ENCODE data around the gene PLEKHS1.
"Not testable (repeated sequence)": the region's sequence is repeated elsewhere in the genome, so short reads cannot be mapped to it uniquely, and the experiment has no call there.

Gene PLEKHS1

DNA sequence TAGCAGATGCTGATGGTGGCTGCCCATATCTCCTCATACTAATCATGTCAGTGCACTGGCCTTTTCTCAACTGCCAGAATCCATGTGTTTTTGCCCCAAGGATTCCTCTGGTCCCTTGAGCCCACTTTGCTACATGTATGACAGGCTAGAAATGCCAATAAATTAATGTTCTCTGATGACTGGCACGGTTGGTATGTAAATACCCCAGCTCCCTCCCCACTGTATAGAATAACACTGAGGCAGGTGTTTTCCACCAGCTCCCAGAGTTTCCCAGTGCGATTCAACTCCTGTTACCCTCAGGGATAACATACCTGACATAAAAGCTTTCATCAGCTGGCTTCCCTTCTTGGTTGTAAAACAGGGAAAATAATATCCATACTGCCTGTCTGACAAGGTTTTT is 9.0 kb upstream of the PLEKHS1 start:
- no peak for DNase-seq

DNA sequence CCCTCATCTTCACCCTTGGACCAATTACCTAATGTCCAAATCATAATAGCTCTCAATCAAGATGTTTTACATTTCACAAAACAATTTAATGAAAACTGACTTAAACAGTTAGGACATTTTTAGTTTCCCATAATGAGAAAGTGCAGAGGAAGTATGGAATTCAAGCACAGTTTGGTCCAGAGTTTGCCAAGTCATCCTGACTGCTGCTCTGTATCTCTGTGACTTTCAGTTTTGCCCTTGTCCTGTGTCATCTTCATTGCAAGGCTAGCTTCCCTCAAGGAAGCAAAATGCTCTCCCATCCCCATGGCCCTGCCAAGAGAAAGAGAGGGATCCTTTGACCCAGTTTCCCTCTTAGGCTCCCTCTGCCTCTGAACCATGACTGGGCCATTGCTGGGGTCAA is 7.9 kb upstream of the PLEKHS1 start:
- DNase-seq: no peak

DNA sequence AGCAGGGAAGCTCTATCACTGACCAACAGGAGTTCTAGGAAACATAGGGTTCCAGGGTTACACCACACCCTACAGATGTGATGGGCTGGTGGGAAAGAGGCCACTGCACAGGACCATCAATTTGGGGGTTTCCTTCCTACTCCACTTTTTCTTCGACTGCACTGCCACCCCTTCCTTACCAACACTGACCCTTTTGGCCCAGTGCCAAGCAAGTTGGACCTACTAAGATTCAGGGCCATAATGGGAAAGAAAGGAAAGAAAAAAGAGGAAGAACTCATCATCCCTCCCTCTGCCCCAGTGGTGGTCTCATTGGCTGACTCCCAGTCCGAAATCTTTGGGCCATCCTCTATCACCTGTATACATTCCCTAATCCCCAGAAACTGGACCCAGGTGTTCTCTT is 6.1 kb upstream of the PLEKHS1 start:
- DNase-seq: no peak

DNA sequence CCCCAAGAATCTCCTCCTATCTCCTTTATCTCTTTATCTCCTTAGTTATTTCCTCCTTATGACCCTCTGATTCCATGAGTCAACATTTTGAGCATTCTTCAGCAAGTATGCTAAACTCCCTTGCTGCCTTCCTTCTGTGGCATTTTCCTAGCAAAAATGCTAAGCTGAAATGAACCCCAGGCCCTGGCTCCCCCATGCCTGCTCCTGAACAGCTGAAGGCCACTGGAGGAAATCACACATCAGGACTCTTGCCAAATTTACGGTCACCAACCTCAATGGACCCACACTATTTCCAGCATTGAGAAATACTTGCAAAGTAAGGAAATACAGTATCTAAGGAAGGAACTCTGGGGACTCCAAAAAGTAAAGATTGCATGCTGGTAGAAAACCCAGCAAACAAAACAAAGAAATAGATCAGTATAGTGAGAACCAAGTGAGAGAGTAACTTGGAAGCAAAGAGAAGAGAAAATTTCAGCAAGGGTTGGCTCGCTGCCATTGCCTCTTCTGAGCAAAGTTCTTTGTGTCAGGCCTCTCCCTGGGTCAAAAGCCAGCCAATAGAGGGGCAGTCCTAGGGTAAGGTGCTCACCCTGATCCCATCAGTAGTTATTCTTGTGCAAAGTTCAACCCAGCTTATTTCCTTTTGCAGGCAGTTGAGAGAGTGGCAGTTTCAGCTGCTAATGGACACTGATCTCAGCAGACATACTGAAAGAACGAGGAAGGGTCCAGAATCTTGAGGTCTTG is 5.1 kb upstream of the PLEKHS1 start:
- no peak for DNase-seq

DNA sequence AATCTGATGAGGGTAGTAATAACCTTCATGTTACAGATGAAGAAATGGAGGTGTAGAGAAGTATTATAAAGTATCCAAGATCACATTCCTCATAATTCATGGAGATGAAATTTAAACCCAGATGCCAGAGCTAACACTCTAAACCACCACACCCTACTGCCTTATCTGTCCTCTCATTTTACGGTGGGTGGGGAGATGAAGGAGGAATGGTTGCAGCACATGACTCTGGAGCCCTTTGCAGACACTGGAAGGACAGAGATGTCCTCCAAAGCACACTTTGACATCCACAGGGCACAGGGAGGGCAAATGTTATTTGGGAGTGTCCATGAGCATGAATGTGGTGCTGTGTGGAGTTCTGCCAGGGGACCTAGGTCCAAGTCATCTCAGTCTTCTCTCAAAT is 1.1 kb downstream of the PLEKHS1 start:
- DNase-seq: no peak

- DNase-seq: no peak
Measured at GRCh38 chr10:113753020-113753692, 1.7 kb downstream of the PLEKHS1 start.

DNA sequence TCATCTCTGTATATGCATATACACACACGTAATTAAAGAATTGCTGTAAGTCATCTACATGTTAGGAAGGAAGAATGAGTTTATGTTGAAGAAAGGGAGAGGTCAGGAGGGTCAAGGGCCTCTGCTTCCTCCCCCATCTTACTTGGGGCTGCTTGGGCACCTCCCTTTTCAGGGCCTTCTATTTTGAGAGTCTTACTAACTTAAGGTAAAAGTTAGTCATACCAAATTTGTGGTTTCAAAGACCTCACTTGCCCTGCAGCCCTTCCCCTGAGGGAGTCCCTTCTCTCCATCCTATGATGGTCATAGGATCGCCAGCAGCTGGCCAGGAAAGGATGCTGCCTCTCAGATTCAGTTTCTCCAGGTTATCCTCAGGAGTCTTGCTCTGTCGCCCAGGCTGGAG is 2.6 kb downstream of the PLEKHS1 start:
- no peak for DNase-seq

DNA sequence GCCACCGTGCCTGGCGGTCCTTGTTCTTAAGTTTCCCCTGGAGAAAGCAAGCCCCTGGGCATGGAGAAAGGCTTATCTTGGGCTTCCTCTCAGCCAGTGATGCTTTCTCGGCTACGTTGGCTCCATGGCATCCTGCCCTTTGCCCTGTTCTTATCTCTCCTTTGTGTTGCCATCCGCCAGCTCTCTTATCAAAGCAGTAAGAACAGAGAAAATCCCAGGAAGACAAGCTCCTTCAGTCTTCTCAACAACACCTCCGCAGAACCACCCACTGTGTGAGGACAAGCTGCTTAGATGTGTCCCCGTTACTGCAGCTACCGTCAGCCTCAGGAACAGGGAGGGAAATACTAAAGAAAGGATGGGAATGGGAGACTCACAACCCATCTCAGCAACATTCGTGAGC is 3.3 kb downstream of the PLEKHS1 start:
- DNase-seq: no peak

GRCh38 chr10:113756940-113757543 is 5.6 kb downstream of the PLEKHS1 start:
- DNase-seq: no peak

GRCh38 chr10:113762083-113762482 is 10.6 kb downstream of the PLEKHS1 start:
- DNase-seq: no peak

DNA sequence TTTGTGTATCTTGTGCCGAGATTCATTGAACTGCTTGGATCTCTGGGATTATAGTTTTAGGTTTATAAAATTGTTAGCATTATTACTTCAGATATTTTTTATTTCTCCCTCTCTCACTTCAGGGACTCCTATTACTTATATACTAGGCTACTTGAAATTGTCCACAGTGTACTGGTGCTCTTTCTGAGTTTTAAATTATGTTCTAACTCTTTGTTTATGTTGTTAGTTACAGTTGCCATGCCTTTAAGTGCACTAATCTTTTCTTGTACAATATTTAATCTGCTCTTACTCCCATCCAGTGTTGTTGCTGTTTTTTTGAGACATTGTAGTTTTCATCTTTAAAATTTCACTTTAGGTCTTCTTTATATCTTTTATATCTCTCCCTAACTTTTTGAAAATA is 13.1 kb downstream of the PLEKHS1 start:
- no peak for DNase-seq

GRCh38 chr10:113765910-113766309 is 14.4 kb downstream of the PLEKHS1 start:
- DNase-seq: no peak

- DNase-seq: no peak
Measured at GRCh38 chr10:113767222-113767621, 15.7 kb downstream of the PLEKHS1 start.

GRCh38 chr10:113770346-113770745 is 18.9 kb downstream of the PLEKHS1 start:
- no peak for DNase-seq

DNA sequence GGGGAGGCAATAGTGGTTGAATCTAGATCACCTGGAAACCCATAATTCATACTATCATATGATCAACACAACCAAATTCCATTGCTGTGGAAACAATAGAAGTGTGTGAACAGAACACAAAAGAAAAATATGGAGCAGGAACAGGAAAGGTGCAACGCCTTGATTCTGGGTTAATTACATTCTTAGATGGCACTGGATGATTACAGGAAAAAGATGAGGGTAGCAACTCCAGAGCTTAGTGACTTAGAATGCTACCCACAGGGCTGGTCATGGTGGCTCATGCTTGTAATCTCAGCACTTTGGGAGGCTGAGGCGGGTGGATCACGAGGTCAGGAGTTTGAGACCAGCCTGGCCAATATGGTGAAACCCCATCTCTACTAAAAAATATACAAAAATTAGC is 19.6 kb downstream of the PLEKHS1 start:
- not testable (repeated sequence) for DNase-seq

DNA sequence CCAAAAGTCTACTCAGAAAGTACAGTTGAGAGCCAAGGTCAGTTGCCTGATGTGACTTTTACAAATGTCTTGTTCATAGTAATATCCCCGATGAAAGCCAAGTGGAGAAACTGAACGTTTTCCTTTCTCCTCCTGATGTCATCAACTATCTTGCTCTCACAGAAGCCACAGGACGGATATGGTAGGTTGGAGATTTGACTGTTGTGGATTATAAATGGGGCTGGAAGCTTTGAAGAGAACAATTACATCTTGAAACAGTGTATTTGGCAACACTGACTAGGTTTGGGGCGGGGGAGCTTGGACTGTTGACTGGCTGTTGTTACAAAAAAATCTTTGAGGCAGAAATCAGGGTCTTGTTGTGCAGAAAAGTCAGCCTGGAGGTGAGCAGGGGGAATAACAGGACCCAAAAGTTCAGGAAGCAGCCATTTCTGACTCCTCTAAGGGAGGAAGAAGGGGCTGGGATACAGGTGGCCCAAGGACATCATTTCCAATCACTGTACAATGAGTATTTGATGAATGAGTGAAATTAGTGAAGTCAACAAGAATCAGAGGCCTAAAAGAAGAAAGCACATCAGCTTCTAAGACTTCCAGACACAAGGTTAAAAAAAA is 24.3 kb downstream of the PLEKHS1 start:
- no peak for DNase-seq

DNA sequence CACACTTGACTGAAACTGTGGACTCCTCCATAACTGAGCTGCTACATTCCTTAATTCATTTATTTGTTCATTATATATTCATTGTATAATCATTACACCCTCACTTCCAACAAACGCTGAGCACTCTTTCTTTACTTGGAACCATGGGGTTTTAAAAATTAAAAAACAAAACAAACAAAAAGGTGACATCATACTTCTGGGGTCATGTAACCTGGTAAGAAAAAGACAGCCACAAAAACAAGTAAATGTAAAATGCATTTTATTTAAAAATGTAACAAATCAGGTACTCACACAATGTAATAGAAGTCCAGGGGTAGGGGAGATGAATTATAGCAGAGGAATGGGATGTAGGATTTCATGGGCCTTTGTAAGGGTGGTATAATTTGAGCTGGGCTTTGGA is 25.1 kb downstream of the PLEKHS1 start:
- no peak for DNase-seq

DNA sequence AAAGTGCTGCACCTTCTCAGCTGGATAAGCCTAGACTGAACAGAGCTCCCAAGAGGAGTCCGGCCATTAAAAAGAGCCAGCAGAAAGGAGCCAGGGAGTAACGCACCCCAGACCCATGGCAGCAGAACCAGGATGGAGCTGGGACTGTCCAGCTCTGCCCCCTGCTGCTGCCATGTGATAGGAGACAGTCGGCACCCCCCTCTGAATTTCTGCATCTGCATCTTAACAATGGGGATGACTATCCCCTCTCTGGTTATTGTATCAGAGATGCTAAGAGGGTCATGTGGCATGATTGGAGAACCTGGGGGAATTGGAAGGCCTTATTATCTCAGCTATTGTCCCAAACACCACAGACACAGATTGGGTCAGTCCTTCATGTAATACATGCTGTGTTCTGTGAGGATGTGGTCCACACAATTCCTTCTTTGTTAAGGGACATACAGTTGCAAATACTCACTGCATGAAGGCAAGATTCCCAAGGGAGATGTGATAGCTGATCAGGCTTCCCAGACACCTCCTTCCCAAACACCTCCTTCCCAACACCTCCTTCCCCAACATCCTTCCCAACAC is 29.3 kb downstream of the PLEKHS1 start:
- DNase-seq: no peak

GRCh38 chr10:113782367-113782766 is 30.9 kb downstream of the PLEKHS1 start:
- no peak for DNase-seq

- no peak for DNase-seq
Measured at GRCh38 chr10:113782986-113783704, 31.7 kb downstream of the PLEKHS1 start.

DNA sequence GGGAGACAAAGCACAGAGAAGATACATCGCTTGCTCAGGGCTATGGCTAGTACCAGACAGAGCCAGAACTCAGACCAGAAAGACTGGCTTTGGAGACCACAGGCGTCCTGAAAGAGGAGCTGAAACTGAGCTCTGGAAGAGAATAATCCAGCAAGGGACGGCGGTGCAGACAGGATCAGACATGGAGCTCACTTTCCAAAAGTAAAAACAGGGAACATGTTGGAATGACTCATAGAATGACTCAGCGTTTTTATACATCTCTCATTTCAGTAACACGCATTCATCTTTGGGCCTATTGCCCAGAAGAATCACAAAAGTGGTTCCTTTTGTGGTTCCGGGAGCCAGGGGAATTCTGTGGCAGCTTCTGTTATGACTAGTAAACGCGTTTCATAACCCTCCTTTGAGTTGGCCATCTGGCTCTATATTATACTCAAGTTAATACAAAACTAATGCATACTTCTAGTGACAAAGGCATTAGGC is 37.2 kb downstream of the PLEKHS1 start:
- no peak for DNase-seq

DNA sequence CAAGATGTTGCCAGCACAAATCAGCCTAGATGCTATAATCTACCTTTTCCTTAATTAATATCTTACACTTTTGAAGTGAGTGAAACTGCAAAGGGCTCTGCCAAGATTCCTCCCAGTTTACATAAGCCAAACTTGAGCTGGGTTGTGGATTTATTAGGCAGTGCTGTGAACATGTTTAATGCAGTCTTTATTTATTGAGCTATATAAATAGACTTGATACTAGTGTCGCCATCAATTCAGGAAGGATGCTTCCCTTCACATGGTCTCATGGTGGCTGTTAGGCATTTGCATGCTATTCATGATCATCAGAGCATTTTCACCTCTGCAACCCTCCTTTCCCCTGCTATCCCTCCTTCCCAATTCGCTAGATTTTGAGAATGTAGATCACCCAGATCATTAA is 40.2 kb downstream of the PLEKHS1 start:
- DNase-seq: no peak

- no peak for DNase-seq
Measured at GRCh38 chr10:113801569-113801968, 50.1 kb downstream of the PLEKHS1 start.

Measured in activated gamma-delta T cell (primary cell).